ENCODE measurements around the gene ZBED5.
A peak's percentile ranks its signal among the peaks of the same experiment; 100 is the strongest.
"Not testable (repeated sequence)": the region's sequence is repeated elsewhere in the genome, so short reads cannot be mapped to it uniquely, and the experiment has no call there.

ZBED5 gene

DNA sequence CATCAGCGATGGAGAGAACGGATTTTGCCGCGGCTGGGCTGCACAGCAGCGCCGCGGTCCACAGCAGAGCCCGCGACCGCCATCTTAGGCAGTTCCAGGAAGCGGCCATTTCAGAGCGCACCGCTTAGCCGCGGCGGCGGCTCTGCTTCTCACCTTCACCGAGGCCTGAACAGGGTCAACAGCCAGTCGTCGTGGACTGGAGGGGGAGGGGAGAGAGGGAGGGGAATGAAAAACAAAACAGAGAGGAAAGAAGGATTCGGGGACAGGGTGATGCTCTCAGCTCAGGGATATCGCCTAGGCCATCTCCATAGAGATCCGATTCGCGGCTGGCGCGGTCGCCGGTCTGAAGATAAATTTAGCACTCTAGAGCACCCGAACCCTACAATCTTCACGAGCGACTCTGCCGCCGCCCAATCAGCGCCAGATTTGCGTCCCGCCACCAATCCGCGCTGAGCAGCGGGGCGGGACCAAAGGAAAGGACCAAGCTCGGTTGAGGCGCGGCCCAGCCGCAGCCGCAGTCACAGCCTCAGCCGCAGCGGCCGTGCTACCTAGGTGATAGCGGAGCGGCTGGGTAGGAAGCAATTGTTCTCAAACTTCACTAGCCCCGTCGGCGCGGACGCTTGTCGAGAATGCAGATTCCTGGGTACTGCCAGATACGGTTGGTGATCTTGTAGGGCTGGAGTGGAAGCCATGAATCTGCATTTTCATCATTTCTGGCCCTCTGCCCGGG lies at the start of gene ZBED5:
Gene ZBED5, minus strand, starts transcription at position 345 of the 730 bp plus-strand sequence. CDS start 3,108 bp downstream, outside the sequence.
- peak; percentile 96 to 99 for DNase-seq

- DNase-seq = no peak
Measured at GRCh38 chr11:10906521-10906920, 48.7 kb upstream of the ZBED5 start.

- peak in 1 of 2 experiments; percentile 17 for DNase-seq
Measured at GRCh38 chr11:10902301-10903063, 44.6 kb upstream of the ZBED5 start.

DNA sequence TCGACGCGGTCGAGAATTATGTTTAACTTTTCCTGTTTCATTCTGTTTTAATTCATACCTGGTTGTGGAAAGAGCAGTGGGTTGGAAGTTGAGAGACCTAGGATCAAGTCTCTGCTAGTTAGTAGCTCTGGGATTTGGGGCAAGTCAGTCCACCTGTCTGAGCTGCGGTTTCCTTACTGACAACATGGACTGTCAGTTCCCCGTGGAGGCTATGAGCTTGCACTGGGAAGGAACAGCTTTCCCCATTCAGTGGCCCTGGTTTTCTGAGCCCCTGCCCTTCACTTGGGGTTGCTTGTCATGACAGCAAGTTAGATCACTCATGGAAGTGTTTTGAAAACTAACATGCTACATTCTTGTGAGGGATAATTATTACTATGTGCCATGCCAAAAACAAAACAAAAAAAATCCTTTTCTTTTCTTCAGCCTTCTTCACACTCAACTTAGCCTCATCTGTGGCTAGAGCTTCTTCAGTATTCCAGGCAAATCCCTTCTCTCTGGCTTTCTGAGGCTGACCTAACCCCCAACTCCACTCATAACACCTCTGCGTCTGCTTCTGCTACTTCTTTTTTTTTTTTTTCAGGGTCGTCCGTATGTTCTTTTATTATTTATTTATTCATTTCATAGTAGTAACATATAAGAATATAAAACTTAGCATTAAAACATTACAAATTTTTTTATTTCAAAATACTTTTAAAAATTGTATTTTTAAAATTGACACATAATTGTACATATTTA lies 43.0 kb upstream of the ZBED5 start:
- no peak for DNase-seq

GRCh38 chr11:10899121-10899830 lies 41.4 kb upstream of the ZBED5 start:
- DNase-seq = no peak

GRCh38 chr11:10898763-10899025 lies 40.8 kb upstream of the ZBED5 start:
- DNase-seq = no peak

DNA sequence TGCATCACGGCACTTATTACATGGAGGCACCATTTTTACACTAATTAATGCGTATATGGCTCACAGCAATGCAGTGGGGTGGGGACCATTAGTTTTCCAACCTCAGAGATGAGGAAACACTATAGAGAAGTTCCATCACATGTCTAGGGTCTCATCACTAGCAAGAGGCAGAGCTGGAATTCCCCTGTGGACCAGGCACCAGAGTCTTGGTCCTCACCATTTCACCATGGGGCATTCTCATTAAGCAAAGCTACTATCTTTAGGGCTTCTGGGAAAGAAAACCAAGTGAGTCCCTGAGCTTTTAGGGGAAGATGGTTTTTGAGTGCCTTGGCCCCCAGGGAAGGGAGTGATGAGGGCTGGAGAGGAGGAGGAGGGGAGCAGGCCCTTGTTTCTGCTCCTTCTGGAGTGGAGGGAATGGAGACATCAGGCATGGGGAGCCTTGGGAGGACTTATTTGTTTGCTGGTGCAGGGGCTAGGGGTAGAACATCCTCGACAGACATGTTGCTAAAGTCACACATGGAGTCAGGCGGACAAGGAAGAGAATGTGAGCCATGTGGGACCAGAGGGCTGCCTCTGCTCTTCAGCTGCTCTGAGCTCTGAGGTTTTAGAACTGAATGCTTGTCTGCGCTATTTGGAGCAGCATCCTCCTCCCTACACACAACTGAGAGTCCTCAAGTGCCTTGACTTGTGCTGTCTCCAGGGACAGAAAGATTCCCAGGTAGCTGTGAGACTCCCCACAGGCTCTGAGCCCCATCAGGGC lies 40.3 kb upstream of the ZBED5 start:
- no peak for DNase-seq

- DNase-seq = no peak
Measured at GRCh38 chr11:10897150-10897549, 39.3 kb upstream of the ZBED5 start.

- DNase-seq = no peak
Measured at GRCh38 chr11:10896493-10896892, 38.6 kb upstream of the ZBED5 start.

DNA sequence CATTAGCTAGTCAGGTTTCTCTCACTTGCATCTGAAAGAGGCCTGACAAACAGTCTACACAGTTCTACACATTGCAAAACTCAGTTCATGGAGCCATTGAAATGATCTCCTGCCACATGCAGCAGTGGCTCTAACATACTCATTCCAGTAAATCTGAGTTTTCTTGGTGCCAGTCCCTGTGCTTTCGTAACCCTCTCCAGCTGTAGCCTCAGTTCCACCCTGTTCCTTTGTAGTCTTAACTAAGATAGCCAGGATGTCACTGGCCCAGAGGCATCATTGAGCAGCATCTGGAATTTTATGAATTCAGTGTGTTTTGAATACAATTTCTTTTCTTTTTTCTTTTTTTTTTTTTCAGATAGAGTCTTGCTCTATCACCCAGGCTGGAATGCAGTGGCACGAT lies 37.4 kb upstream of the ZBED5 start:
- DNase-seq = no peak

DNA sequence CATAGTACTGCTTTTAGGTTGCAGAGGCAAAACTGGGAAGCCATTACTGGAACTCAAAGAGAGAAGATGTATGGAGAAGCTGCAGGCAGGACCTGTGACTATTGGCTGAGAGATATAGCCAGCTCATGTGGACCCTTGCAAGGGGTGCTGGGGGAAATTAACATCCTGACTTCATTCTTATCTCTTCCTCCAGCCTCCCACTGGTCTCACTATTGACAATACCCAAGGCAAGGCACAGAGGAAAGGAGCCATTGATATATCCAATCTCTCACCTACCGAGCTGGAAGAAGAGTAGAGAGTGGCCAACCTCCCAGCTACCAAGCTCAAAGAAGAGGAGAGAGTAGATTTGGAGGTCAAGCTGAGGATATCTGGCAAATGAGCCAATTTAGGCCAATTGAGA lies 36.8 kb upstream of the ZBED5 start:
- DNase-seq = no peak

- no peak for DNase-seq
Measured at GRCh38 chr11:10893714-10894151, 35.9 kb upstream of the ZBED5 start.

DNA sequence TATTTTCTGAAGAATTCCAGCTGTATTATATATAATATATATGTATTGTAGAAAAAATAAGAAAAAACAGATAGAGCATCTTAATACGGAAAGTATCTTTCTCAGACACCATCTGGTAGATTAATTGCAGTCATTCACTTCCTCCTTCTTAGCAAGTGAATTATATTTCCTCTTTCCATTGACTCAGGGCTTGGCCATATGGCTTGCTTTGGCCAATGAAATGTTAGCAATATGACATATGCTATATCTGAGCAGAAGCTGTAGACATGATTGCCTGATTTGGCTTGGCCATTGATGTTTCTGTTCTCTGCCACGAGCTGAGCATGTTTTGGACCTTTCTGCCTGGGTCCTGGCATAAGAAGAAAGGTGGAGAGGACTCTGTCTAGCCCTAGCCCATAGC lies 34.4 kb upstream of the ZBED5 start:
- no peak for DNase-seq

DNA sequence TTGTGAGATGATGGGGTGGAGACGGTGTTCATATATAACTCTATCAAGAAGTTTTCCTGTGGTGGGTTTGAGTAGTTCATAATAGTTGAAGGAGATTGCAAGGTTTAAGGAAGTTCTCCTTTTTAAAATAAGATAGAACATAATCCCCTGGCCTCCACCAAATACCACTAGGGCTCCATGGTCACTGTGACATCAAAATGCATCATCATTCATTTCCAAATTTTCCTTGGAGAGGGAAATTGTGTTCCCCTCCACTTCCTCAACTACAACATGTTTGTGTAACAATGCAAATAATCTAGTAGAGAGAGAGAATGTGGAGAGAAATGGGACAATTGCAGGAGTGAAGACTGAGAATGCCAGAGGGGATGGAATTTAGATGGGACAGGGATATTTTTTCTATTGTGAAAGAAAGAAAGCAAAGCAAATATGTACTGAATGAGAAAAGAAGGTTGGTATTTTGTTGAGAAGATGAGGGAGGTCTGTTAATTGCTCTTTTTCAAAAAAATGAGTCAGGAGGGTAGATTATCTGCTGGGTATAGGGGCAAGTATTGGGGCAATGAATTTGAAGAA lies 33.4 kb upstream of the ZBED5 start:
- no peak for DNase-seq

GRCh38 chr11:10890083-10890482 lies 32.2 kb upstream of the ZBED5 start:
- not testable (repeated sequence) for DNase-seq

- DNase-seq = no peak
Measured at GRCh38 chr11:10887307-10887706, 29.5 kb upstream of the ZBED5 start.

DNA sequence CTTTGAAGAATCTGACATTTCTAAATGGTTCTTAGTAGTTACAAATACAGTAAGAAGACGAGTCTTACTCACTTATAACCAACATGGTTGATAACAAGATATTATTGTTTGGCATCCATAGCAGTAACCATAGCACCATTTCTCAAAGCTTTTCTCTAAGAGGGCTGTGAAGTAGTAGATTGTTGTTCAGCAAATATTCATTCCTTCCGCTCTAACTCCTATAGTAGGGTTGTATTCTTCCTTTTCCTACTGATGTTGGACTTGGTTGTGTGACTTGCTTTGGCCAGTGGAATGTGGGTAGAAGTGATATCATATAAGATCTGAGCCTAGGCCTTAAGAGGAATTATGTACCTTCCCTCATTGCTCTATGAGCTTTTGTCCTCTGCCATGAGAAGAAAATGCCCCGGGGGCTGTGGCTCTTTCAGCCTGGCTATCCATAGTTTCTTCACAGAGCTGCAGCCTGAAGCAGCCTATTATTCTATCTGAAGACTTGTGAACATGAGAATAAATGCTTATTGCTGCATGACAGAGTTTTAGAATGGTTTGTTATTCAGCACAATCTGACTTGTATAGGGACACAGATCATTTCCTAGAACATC lies 28.9 kb upstream of the ZBED5 start:
- DNase-seq = no peak

GRCh38 chr11:10885703-10886363 lies 28.0 kb upstream of the ZBED5 start:
- no peak for DNase-seq

DNA sequence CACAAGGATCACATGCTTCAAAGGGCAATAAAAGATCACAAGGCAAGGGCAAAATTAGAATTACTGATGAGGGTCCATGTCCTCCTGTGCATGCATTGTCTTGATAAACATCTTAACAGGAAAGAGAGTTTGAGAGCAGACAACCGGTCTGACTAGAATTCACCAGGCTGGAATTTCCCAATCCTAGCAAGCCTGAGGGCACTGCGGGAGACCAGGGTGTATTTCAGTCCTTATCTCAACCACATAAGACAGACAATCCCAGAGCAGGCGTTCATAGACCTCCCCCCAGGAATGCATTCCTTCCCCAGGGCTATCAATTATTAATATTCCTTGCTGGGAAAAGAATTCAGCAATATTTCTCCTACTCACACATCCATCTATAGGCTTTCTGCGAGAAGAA lies 26.4 kb upstream of the ZBED5 start:
- DNase-seq = not testable (repeated sequence)

DNA sequence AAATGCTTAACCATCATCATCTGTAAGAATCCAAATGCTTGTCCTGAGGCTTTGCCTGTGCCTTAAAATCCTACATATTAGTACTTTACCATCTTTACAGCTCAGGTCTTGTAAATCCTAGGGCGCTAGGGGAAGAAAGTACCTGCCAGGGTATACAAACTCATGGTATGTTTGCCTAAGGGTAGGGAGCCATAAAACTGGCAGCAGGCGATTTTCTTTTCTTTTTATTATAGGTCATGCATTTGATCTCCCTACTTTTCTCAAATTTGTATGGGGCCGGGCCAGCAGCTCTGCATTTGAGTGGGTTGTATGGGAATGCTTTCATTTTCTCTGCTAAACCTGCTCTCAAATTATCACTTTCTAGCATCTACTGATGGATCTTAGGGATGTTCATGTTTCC lies 24.0 kb upstream of the ZBED5 start:
- no peak for DNase-seq
